Measurements from ENCODE around the gene PCID2.
"Not testable (repeated sequence)": the region's sequence is repeated elsewhere in the genome, so short reads cannot be mapped to it uniquely, and the experiment has no call there.

Gene PCID2

GRCh38 chr13:113208421-113209335 lies at the start of gene PCID2:
Gene PCID2, minus strand, starts transcription at chr13:113208669. Its CDS starts 35 bp downstream, at chr13:113208634.
- peak; percentile 81 to 93 (median 86) for DNase-seq (ENCODE audit: low read depth in 2 of 3, low spot score in 1 of 3)

GRCh38 chr13:113257908-113258307 lies 49.4 kb upstream of the PCID2 start:
- DNase-seq (ENCODE audit: low read depth in 2 of 3, low spot score in 1 of 3): not testable (repeated sequence)

- no peak for DNase-seq (ENCODE audit: low read depth in 2 of 3, low spot score in 1 of 3)
Measured at GRCh38 chr13:113252516-113253095, 44.1 kb upstream of the PCID2 start.

- no peak for DNase-seq (ENCODE audit: low read depth in 2 of 3, low spot score in 1 of 3)
Measured at GRCh38 chr13:113245849-113246796, 37.7 kb upstream of the PCID2 start.

GRCh38 chr13:113243847-113244246 lies 35.4 kb upstream of the PCID2 start:
- DNase-seq (ENCODE audit: low read depth in 2 of 3, low spot score in 1 of 3): no peak

GRCh38 chr13:113241623-113242022 lies 33.2 kb upstream of the PCID2 start:
- DNase-seq (ENCODE audit: low read depth in 2 of 3, low spot score in 1 of 3): not testable (repeated sequence)

- no peak for DNase-seq (ENCODE audit: low read depth in 2 of 3, low spot score in 1 of 3)
Measured at GRCh38 chr13:113239986-113240385, 31.5 kb upstream of the PCID2 start.

- DNase-seq (ENCODE audit: low read depth in 2 of 3, low spot score in 1 of 3): no peak
Measured at GRCh38 chr13:113239357-113239756, 30.9 kb upstream of the PCID2 start.

- no peak for DNase-seq (ENCODE audit: low read depth in 2 of 3, low spot score in 1 of 3)
Measured at GRCh38 chr13:113238536-113238935, 30.1 kb upstream of the PCID2 start.

- DNase-seq (ENCODE audit: low read depth in 2 of 3, low spot score in 1 of 3): no peak
Measured at GRCh38 chr13:113233101-113233500, 24.6 kb upstream of the PCID2 start.

GRCh38 chr13:113232208-113233003 lies 23.9 kb upstream of the PCID2 start:
- no peak for DNase-seq (ENCODE audit: low read depth in 2 of 3, low spot score in 1 of 3)

- DNase-seq (ENCODE audit: low read depth in 2 of 3, low spot score in 1 of 3): no peak
Measured at GRCh38 chr13:113231306-113232207, 23.1 kb upstream of the PCID2 start.

GRCh38 chr13:113229791-113230190 lies 21.3 kb upstream of the PCID2 start:
- no peak for DNase-seq (ENCODE audit: low read depth in 2 of 3, low spot score in 1 of 3)

- DNase-seq (ENCODE audit: low read depth in 2 of 3, low spot score in 1 of 3): no peak
Measured at GRCh38 chr13:113229161-113229560, 20.7 kb upstream of the PCID2 start.

- no peak for DNase-seq (ENCODE audit: low read depth in 2 of 3, low spot score in 1 of 3)
Measured at GRCh38 chr13:113226873-113227450, 18.5 kb upstream of the PCID2 start.

GRCh38 chr13:113225515-113225914 lies 17.0 kb upstream of the PCID2 start:
- DNase-seq (ENCODE audit: low read depth in 2 of 3, low spot score in 1 of 3): no peak

- no peak for DNase-seq (ENCODE audit: low read depth in 2 of 3, low spot score in 1 of 3)
Measured at GRCh38 chr13:113224486-113224885, 16.0 kb upstream of the PCID2 start.

GRCh38 chr13:113223070-113223469 lies 14.6 kb upstream of the PCID2 start:
- DNase-seq (ENCODE audit: low read depth in 2 of 3, low spot score in 1 of 3): no peak

- no peak for DNase-seq (ENCODE audit: low read depth in 2 of 3, low spot score in 1 of 3)
Measured at GRCh38 chr13:113220877-113221276, 12.4 kb upstream of the PCID2 start.

Data from stimulated activated CD4-positive, alpha-beta T cell treated with anti-CD3 and anti-CD28 coated beads, Interleukin-12 subunit alpha, Interleukin-12 subunit beta, amount 100 ng/mL, for 48 hours (primary cell).